VCaP (cell line): ENCODE results near the gene RAP1A.

Source experiments
- H3K27ac ChIP-seq: fragments of 450-650 bp; 2 replicates; pipeline ENCODE4 v1.5.1; 2017
- TF ChIP-seq, protein P1 (sequence below): fragments of 450-650 bp; conservative IDR thresholded peaks from 2 replicates; pipeline ENCODE4 v1.5.1; 2017; ENCODE audit warnings: mild to moderate bottlenecking, moderate library complexity

RAP1A gene

DNA sequence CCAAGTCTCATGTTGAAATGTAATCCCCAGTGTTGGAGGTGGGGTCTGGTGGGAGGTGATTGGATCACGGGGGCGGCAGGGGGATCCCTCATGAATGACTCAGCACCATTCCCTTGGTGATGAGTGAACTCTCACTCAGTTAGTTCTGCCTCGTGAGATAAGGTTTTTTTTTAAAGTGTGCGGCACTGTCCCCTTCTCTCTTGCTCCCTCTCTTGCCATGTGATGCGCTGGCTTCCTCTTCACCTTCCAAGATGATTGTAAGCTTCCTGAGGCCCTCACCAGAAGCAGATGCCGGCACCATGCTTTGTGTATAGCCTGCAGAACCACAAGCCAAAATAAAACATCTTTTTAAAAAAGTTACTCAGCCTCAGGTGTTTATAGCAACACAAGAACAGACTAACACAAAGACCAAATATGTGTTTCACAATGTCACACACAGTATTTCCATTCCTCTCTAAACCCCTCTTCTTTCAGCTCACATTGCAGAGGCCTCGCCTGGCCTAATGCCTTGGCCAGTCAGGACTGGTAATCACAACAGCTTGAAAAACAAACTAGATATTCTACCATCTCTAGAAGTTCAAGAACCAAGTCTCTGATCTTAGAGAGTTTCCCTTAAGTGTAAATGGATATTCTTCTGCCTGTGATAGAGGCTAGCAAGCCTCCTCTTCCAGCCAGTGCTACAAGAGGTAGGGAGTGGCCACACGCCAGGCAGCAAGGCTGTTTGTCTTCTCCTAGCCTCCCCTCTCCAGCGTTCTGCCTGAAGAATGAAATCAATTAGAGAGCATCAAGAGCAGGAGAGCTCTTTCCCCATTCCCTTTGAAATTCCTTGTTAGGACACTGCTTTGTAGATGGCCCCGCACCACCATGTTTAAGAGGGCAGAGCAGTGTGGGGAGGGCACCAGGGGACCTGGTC, 19.6 kb upstream of the RAP1A start:
- TF ChIP-seq, protein P1, sequence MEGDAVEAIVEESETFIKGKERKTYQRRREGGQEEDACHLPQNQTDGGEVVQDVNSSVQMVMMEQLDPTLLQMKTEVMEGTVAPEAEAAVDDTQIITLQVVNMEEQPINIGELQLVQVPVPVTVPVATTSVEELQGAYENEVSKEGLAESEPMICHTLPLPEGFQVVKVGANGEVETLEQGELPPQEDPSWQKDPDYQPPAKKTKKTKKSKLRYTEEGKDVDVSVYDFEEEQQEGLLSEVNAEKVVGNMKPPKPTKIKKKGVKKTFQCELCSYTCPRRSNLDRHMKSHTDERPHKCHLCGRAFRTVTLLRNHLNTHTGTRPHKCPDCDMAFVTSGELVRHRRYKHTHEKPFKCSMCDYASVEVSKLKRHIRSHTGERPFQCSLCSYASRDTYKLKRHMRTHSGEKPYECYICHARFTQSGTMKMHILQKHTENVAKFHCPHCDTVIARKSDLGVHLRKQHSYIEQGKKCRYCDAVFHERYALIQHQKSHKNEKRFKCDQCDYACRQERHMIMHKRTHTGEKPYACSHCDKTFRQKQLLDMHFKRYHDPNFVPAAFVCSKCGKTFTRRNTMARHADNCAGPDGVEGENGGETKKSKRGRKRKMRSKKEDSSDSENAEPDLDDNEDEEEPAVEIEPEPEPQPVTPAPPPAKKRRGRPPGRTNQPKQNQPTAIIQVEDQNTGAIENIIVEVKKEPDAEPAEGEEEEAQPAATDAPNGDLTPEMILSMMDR, result no peak
- no peak overlapping the region for H3K27ac ChIP-seq

DNA sequence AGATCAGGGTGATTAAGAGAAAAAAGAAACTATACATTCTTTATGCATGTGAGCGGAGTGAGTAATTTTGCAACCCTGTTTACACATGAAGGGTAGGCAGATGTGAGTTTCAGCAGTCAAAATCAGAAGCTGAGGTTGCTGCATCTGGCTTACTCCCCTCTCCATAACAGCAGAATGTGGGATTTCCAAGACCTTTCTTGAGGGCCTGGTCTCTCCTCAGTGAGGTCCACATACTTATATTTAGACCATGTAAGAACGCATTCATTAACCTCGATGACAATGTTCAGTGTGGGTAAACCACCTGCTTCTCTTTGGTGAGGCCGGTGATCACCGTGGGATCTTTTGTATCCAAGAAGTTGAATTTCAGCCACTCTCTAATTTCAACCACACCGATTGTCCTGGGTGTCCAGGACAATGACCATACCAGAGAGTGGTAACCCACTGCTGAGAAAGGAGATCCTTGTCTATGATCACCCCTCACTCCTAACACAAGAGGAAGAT, 18.7 kb upstream of the RAP1A start:
- no peak overlapping the region for H3K27ac ChIP-seq
- TF ChIP-seq, protein P1, result no peak

DNA sequence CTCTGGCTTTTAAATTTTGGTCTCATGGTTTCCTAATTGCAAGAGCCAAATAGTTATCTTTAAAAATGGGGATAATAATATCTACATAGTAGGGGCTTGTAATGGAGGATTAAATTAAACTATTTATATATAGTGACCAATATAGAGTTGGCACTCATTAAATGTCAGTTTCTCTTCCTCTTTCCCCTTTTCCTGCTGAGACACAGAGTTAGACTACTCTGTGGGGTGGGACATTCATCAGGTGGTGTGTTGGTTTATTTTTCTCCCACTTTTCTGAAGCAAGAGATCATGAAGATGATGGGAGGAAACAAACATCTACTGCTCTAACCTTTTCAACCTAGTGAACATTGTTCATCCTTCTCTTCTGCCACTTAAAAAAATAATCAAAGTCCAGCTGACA, 17.3 kb upstream of the RAP1A start:
- no peak overlapping the region for H3K27ac ChIP-seq
- TF ChIP-seq, protein P1, result no peak

DNA sequence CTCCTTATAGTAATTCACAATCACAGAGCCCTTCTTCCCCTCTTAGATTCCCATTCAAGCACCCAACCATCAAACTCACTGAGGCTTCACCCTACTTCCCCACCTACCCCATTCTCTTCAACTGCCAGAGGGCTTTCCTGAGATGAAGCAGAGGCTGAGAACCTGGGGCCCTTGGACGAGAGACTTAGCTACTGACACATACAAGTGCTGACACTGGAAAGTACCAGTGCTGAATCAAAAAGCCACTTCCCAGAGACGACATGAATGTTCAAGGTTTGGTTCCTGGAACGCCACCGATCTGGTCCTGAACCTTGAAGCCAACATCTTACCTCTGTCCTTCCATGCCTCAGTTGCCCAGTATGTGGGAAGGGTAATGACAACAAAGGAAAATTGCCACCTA, 16.6 kb upstream of the RAP1A start:
- TF ChIP-seq, protein P1, result no peak
- H3K27ac ChIP-seq, result no peak overlapping the region

DNA sequence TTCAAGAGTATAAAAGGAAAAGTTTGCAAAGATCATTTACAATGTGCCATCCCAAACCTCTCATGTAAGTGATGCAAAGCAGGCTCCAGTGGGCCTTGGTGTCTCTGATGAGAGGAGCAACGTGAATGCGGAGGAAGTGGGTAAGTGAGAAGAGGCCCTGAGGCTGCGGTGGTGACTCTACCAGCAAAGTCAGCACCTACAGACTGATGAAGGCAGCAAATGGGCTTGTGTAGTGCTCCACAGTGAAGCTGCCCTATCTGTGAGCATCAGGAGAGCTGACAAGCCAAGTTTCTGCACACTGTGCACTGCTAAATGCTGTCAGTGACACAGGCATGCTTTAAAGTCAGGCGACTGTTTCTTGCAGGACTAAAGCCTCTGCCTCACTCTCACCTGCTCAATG, 15.6 kb upstream of the RAP1A start:
- TF ChIP-seq, protein P1, result no peak
- H3K27ac ChIP-seq, result no peak overlapping the region

DNA sequence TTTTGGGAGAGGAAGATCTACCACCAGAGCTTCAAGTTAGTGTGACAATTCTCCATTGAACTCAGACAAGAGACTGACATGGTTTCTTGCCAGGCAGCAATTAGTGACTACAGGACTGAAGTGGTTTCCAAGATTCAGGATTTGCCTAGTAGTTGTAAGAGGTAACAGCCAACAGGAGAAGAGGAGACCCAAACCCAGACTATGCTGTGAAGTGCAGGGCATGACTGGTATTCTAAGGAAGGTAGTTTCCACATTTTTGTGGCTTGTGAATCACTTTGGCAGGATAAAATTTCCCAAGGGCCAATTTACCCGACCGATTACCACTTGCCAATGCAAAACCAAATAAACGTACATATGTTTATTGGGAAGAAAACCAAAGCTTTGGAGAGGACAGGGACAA, 14.7 kb upstream of the RAP1A start:
- peak overlapping the region; percentile 88; the same call in 1 of the 2 replicates for H3K27ac ChIP-seq
- TF ChIP-seq, protein P1, result no peak

DNA sequence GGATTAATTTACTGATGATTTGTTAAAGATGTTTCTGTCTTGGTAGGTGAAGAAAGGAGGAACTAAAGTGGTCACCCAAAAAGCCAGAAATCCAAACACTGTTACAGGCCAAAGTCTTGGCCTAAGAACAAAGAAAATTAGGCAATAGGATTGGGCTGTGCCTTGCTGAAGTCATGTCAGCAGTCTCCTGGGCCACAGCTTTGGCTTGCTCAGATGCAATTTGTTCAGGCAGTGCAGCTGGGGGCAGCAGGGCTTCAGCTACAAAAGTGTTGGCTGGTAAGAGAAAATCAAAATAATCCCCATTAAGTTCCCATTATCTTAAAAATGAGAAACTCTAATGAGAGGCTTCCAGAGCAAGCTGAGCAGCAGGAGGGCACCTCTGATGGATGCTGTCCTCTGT, 14.0 kb upstream of the RAP1A start:
- H3K27ac ChIP-seq, result peak overlapping the region; percentile 88
- TF ChIP-seq, protein P1, result no peak

DNA sequence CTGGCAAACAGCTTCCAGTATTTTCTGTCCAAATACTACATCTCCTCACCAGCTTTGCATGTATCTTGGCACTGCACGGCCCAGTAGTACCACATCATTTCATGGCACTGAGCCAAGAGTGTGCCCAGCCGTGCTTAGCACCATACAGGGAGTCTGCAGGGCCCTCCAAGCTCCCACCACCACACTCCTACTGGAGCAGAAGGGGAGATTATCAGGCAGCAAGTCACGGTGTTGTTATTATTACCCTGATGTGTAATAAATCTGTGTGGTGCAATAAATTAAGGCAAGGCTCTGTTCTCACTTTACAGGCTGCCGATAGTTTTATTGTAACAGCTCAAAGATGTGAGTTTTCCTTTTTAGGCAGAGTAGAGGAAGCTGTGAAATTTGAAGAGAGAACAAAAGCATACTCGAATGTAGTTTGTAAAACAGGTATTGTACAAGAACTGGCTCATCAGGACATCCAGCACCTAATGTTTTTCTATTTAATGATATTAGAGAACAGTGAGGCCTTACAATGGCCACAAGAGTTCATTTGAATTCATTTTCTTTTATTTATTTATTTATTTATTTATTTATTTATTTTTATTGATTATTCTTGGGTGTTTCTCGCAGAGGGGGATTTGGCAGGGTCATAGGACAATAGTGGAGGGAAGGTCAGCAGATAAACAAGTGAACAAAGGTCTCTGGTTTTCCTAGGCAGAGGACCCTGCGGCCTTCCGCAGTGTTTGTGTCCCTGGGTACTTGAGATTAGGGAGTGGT, 13.0 kb upstream of the RAP1A start:
- H3K27ac ChIP-seq, result peak overlapping the region; percentile 88

DNA sequence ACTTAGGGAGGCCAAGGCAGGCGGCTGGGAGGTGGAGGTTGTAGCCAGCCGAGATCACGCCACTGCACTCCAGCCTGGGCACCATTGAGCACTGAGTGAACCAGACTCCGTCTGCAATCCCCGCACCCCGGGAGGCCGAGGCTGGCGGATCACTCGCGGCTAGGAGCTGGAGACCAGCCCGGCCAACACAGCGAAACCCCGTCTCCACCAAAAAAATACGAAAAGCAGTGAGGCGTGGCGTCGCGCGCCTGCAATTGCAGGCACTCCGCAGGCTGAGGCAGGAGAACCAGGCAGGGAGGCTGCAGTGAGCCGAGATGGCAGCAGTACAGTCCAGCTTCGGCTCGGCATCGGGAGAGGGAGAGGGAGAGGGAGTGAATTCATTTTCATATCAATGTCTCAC, 11.1 kb upstream of the RAP1A start:
- H3K27ac ChIP-seq, result peak overlapping the region; percentile 38; the same call in 1 of the 2 replicates
